NCI-H82 treated with DMSO at 0.1 percent for 48 hours (cell line): ENCODE data around the gene PGM5.

ENCODE experiments used
- DNase-seq: peaks from one replicate; lab custom pipeline; 2025; ENCODE audit not compliant: unreplicated experiment; lab: John Stamatoyannopoulos, UW

Gene PGM5

DNA sequence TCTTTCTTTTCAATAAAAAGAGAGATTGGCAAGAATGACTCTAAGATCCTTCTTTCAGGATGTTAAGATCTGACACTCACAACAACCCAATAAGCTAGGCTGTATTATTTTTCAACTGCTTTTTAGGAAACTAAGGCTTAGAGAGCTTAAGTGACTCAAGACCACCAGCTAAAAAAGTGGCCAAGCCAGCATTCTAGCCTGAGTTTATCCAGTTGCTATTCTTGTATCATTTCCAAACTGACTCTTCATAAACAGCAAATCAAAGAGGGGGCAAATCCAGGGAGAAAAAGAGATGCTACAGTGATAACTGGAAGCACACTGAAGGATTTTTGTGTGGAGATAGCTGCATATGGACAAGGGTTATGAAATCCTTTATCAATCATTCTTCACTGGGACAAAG, 137.1 kb downstream of the PGM5 start:
- no peak for DNase-seq

DNA sequence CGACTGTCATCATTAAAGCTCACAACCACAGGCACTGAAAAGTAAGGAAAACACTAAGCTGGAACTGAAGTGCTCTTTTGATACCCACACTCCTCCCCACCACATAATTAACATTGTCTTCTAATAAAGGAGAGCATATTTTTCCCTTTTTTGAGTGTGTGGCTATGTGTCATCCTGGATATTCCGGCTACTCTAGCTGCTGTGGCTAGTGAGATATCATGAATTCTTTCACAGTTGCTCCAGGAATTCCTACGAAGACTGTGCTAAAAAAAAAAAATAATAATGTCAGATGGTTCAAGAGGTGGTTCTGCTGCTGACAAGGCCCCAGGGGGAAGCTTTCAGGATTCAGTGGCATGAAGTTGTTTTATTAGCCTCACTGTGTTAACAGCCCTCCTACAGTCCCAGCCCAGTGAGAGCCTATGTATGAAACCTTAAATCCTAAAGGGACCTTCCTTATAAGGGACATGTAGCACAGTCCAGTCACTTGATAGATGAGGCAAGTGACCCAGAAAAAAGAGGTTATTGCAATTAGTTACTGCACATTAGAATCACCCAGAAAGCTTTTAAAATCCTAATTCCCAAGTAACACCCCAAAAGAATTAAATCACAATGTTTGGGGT, 137.7 kb downstream of the PGM5 start:
- DNase-seq, result no peak

DNA sequence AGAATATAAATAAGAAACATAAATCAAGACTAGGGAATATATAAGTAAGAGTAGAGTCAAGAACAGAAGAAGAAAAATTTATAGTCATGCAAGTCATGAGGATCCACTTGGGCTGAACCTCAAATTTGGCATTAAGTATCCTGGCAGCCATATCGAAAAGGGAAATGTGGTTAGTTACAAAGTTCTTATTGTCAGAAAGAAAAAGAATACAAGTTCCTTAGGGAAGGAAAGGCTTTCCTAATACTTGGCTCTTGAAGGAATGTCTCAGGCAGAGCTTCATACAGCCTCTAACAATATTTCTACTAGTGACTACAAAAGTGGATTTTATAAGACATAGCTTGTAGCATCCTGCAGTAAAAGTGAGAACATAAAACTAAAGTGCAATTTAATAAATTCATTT, 138.8 kb downstream of the PGM5 start:
- no peak for DNase-seq

GRCh38 chr9:68496356-68496755, 139.9 kb downstream of the PGM5 start:
- no peak for DNase-seq

GRCh38 chr9:68497629-68498028, 141.2 kb downstream of the PGM5 start:
- no peak for DNase-seq

- DNase-seq, result no peak
Measured at GRCh38 chr9:68498816-68499215, 142.4 kb downstream of the PGM5 start.

DNA sequence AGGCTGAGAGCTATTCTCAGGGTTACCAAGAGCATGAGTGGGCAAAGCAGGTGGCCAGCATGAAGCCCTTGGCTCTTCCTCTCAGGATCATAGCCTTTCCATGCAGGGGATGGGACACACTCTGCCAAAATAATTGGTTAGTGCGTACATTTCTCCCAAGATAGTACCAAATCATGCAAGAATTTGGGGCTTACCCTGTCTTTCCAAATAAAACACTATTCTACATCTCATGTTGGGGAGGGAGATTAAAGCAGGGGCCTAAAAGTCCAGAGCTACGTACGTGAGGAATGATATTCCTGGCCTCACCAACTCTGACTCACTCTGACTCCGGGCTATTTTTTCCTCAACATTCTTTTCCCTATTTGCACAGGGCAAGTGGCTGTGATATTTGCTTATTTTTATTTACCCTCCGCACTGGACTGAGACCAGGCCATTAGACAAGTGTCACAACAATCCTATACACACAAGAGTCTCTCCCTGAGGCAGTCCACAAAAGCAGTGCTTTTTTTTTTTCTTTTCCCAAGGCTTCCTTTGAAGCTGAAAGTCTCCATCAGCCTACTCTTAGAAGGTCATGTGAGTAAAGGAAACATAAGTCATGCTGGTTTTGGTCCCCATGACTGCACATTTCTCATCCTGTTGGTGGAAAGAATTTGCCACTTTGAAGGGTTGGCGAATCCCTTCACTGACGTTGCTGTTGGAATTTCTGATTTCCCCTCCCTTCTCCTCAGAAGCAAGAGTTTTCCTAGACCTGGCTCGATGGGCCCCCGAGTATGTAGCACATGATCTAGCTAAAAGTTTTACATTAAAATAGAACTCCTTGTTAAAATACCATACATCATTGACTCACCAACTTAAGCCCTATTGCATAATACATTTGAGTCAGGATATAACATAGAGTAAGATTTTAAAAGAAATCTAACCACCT, 144.3 kb downstream of the PGM5 start:
- DNase-seq, result no peak

DNA sequence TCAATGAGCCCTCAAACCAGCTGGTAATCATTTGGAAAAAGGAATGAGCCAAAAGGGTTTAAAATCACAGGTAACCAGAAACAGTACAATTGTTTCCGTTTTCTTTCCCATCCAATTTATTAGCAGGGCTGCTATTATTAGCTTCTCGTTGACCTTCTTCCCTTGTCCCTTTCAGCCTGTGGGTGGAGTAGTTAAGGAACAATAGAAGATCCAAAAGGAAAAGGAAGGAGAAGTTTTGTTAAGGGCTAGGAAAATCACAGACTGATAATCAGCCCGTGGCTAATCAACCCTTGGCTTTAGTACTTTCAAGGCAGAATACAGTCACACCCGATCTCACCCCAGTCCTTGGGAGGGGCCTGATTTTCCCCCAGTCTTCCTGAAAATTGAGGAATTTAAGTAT, 145.9 kb downstream of the PGM5 start:
- no peak for DNase-seq

DNA sequence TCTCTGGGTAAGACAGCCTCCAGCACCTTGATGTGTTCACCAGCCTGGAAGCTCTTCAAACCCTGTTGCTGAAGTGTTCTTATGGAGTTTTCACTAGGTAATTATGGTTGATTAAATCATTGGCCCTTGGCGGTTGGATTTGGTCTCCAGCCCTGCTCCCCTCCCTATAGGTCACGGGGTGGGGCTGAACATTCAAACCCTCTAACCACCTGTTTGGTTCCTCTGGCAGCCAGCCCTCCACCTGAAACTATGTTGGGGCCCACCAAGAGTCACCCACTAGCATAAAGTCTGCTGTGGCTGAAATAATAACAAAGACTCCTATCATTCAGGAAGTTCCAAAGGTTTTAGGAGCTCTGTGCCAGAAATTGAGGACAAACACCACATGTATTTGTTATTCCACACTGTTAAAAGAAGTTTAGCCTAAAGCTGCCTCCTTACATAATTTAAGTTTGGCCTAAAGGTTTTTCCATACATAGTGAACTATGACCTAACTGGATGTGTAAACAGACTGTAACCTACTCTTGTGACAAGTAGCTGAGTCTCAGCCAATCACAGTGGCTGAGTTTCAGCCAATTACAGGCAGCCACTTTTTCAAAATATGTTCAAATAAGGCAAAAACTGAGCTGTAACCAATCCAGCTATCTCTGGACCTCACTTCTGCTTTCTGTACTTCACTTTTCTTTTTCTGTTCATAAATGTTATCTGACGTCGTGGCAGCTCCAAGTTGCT, 149.4 kb downstream of the PGM5 start:
- DNase-seq, result no peak

DNA sequence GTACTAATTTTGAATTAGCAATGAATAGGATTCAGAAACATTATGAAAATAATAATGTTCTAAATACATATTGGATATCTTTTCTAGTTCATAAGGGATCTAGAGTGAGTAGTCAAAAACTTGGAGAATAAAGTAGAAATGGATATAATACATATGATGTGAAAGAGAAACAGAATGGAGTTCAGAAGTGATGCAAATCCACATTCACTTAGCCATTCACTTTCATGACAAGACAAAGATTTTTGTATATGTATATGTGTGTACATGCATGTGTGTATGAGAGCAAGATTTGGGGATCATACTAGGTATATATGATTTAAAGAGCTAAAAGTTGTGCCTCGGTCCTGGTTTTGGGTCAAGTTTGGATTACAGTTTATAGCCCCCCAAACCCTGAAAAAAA, 150.1 kb downstream of the PGM5 start:
- DNase-seq, result no peak

- peak; percentile 21 for DNase-seq
Measured at GRCh38 chr9:68507130-68507805, 150.9 kb downstream of the PGM5 start.

DNA sequence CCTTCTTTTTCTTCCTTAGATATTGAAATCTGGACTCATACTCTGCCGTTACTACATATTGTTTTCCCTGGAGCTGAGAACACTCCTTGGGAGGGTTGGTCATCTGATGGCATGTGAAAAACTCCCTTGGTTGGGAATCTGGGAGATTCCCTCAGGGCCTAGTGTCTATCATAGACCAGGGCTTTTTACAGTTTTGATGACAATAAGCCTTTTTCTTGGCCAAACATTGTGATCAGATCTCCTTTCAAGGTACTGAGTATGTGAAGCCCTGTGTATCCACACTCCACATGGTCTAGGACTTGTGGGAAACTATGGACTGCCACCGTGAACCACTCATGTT, 151.4 kb downstream of the PGM5 start:
- no peak for DNase-seq

GRCh38 chr9:68508547-68508946, 152.1 kb downstream of the PGM5 start:
- no peak for DNase-seq

- no peak for DNase-seq
Measured at GRCh38 chr9:68509689-68510088, 153.3 kb downstream of the PGM5 start.

DNA sequence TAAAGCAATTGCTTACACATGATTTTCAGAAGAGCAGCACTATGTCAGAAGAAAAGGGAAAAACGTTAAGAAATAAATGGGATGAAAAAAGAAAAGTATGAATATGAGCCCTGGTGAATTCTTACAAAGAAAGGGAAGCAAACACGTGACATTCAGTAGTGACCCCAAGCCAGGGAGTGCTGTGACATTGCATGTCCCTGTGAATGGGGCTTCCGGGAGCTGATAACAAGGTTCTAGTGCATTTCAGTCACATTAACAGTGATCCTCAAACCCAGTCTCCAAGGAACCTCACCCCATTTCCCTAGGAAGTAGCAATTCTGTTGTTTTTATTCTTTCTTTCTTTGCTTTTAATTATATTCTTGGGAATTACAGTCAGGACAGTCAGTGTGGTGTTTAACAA, 157.0 kb downstream of the PGM5 start:
- no peak for DNase-seq

GRCh38 chr9:68513981-68514380, 157.6 kb downstream of the PGM5 start:
- DNase-seq, result no peak

- no peak for DNase-seq
Measured at GRCh38 chr9:68515326-68516017, 159.1 kb downstream of the PGM5 start.

GRCh38 chr9:68522131-68522530, 165.7 kb downstream of the PGM5 start:
- DNase-seq, result no peak

DNA sequence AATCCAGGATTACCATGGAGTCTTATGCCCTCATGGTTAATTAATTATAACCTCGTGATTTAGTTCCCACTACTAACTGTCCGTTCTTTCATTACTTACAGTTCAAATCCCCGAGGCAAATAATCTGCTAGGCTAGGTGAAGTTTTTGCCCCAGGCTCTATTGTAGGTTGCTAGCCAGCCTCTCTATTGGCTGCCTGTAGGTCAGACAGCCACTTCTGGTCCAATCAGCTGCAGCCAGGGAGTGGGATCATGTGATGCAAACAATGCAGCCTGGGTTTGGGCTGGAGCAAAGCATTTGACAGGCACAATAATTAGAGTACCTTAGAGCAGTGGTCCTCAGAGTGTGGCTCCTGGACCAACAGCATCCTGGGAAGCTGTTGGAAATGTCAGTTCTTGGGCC, 166.5 kb downstream of the PGM5 start:
- no peak for DNase-seq

- no peak for DNase-seq
Measured at GRCh38 chr9:68523367-68523936, 167.0 kb downstream of the PGM5 start.

GRCh38 chr9:68530618-68531017, 174.2 kb downstream of the PGM5 start:
- no peak for DNase-seq
